ENCODE measurements around the gene NCEH1. TPM values are rescaled to one million over a fixed set of nuclear protein-coding genes. Genes with fewer than 3 reads are reported as not detected.
A peak's percentile ranks its signal among the peaks of the same experiment; 100 is the strongest.

Gene NCEH1
- total and polyA plus RNA-seq, 2 of the 13 experiments (the other 11 are each of a cell fraction or from before 2014, with no cell fraction given): 12.9 to 21.4 TPM

DNA sequence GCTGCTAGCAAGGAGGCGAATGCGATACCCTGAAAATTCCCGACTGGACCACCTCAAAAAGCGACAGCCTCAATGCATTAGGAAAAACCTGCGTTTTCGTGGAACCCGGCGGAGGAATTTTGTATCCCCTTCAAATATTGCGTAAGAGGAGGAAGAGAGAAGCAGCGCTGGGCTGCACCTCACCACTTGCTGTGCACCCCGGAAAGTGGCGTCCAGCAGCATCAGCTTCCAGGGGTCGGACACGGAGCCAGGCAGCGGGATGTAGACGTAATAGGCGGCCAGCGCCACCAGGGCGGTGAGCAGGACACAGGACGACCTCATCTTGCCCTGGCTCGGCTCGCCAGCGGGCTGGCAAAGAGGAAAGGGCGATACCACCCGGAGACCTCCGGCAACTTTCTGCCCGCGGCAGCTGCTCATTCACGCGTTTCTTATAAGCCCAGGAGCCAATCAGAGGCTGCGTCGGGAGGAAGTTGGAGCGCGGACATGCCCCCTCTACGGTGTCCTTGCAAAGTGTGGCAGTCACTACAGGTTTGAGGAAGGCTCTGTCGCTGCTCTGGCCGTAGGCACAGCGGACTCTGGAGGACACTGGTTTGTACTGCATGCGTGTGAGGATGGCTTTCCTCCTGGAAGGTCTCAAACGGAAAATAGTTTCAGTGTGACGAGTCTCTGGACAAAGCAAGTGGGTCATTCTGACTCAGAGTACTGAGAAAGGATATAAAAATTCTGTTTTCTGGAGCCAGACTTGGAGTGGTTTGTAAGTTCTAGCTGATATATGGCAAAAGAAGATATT lies at the start of gene NCEH1 (continued):
- TF ChIP-seq ZNF557 (CRISPR knock-in tag; IDR thresholded peaks at IDR 0.05) (no peak), ZNF652 (CRISPR knock-in tag; IDR thresholded peaks at IDR 0.05; ENCODE audit: borderline replicate concordance, low read depth) (peak; percentile 84), HMG20A (CRISPR knock-in tag; IDR thresholded peaks at IDR 0.05; ENCODE audit: borderline replicate concordance) (peak; percentile 55; the same call in 1 of the 2 replicates), ZNF33B (CRISPR knock-in tag; IDR thresholded peaks at IDR 0.05) (peak; percentile 78; the same call in 1 of the 2 replicates), PHF8 (CRISPR knock-in tag; IDR thresholded peaks at IDR 0.05) (peak; percentile 74), DNMT1 (CRISPR knock-in tag; IDR thresholded peaks at IDR 0.05) (peak; percentile 71; the same call in 1 of the 2 replicates), MAX (IDR thresholded peaks at IDR 0.05) (peak; percentile 63; the same call in 1 of the 2 replicates), SIN3A (IDR thresholded peaks at IDR 0.05; ENCODE audit: borderline replicate concordance, low read depth, low read length) (peak; percentile 91; the same call in 1 of the 2 replicates), NR2C2 (CRISPR knock-in tag; IDR thresholded peaks at IDR 0.05; ENCODE audit: borderline replicate concordance) (peak; percentile 38; the same call in 1 of the 2 replicates), BCL3 (CRISPR knock-in tag; IDR thresholded peaks at IDR 0.05) (0 out of 2 replicates have a peak, but pooled peaks have one; percentile 24), GFI1 (CRISPR knock-in tag; IDR thresholded peaks at IDR 0.05; ENCODE audit: borderline replicate concordance) (peak; percentile 72; the same call in 1 of the 2 replicates)
- TF ChIP-seq, protein P1, sequence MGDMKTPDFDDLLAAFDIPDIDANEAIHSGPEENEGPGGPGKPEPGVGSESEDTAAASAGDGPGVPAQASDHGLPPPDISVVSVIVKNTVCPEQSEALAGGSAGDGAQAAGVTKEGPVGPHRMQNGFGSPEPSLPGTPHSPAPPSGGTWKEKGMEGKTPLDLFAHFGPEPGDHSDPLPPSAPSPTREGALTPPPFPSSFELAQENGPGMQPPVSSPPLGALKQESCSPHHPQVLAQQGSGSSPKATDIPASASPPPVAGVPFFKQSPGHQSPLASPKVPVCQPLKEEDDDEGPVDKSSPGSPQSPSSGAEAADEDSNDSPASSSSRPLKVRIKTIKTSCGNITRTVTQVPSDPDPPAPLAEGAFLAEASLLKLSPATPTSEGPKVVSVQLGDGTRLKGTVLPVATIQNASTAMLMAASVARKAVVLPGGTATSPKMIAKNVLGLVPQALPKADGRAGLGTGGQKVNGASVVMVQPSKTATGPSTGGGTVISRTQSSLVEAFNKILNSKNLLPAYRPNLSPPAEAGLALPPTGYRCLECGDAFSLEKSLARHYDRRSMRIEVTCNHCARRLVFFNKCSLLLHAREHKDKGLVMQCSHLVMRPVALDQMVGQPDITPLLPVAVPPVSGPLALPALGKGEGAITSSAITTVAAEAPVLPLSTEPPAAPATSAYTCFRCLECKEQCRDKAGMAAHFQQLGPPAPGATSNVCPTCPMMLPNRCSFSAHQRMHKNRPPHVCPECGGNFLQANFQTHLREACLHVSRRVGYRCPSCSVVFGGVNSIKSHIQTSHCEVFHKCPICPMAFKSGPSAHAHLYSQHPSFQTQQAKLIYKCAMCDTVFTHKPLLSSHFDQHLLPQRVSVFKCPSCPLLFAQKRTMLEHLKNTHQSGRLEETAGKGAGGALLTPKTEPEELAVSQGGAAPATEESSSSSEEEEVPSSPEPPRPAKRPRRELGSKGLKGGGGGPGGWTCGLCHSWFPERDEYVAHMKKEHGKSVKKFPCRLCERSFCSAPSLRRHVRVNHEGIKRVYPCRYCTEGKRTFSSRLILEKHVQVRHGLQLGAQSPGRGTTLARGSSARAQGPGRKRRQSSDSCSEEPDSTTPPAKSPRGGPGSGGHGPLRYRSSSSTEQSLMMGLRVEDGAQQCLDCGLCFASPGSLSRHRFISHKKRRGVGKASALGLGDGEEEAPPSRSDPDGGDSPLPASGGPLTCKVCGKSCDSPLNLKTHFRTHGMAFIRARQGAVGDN (CRISPR knock-in tag; IDR thresholded peaks at IDR 0.05): peak; percentile 94
- TF ChIP-seq, protein P2, sequence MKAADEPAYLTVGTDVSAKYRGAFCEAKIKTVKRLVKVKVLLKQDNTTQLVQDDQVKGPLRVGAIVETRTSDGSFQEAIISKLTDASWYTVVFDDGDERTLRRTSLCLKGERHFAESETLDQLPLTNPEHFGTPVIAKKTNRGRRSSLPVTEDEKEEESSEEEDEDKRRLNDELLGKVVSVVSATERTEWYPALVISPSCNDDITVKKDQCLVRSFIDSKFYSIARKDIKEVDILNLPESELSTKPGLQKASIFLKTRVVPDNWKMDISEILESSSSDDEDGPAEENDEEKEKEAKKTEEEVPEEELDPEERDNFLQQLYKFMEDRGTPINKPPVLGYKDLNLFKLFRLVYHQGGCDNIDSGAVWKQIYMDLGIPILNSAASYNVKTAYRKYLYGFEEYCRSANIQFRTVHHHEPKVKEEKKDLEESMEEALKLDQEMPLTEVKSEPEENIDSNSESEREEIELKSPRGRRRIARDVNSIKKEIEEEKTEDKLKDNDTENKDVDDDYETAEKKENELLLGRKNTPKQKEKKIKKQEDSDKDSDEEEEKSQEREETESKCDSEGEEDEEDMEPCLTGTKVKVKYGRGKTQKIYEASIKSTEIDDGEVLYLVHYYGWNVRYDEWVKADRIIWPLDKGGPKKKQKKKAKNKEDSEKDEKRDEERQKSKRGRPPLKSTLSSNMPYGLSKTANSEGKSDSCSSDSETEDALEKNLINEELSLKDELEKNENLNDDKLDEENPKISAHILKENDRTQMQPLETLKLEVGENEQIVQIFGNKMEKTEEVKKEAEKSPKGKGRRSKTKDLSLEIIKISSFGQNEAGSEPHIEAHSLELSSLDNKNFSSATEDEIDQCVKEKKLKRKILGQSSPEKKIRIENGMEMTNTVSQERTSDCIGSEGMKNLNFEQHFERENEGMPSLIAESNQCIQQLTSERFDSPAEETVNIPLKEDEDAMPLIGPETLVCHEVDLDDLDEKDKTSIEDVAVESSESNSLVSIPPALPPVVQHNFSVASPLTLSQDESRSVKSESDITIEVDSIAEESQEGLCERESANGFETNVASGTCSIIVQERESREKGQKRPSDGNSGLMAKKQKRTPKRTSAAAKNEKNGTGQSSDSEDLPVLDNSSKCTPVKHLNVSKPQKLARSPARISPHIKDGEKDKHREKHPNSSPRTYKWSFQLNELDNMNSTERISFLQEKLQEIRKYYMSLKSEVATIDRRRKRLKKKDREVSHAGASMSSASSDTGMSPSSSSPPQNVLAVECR (CRISPR knock-in tag; IDR thresholded peaks at IDR 0.05; ENCODE audit: borderline replicate concordance): peak; percentile 90; the same call in 1 of the 2 replicates
- TF ChIP-seq, protein P3, sequence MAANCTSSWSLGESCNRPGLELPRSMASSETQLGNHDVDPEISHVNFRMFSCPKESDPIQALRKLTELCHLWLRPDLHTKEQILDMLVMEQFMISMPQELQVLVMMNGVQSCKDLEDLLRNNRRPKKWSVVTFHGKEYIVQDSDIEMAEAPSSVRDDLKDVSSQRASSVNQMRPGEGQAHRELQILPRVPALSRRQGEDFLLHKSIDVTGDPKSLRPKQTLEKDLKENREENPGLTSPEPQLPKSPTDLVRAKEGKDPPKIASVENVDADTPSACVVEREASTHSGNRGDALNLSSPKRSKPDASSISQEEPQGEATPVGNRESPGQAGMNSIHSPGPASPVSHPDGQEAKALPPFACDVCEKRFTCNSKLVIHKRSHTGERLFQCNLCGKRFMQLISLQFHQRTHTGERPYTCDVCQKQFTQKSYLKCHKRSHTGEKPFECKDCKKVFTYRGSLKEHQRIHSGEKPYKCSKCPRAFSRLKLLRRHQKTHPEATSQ (CRISPR knock-in tag; IDR thresholded peaks at IDR 0.05; ENCODE audit: borderline replicate concordance): peak; percentile 84; the same call in 1 of the 2 replicates
